Ovary (tissue), 9 donors: ENCODE data around the gene KDM4C. TPM values are rescaled to one million over a fixed set of nuclear protein-coding genes. Genes with fewer than 3 reads are reported as not detected.

Source experiments
- DNase-seq, 5 donors: peaks; one replicate each; pipeline ENCODE4 v3.0.0-alpha.2; 2019 to 2020
- H3K27ac ChIP-seq, 2 donors: fragments of 200-600 bp; one replicate each; pipeline versions ENCODE4 v1.5.1 to v1.8.0; 2019 to 2022
- H3K27me3 ChIP-seq: fragments of 200-600 bp; one replicate; pipeline ENCODE4 v1.8.0; 2022
- H3K36me3 ChIP-seq: fragments of 200-600 bp; sonication (generic); one replicate; pipeline ENCODE4 v1.5.1; 2019
- H3K4me1 ChIP-seq: one replicate; pipeline ENCODE4 v1.8.1; 2013; ENCODE audit warnings: mild to moderate bottlenecking, moderate library complexity; ENCODE audit not compliant: insufficient read depth
- H3K4me3 ChIP-seq: fragments of 200-600 bp; sonication (generic); one replicate; pipeline ENCODE4 v1.5.1; 2017
- H3K9me3 ChIP-seq, 2 donors: fragments of 200-600 bp in 1 of 2; sonication (generic) in 1 of 2; one replicate each; pipeline versions ENCODE4 v1.5.1 to v1.8.1; 2013 to 2019; ENCODE audit warnings: mild to moderate bottlenecking in 1 of 2, moderate library complexity in 1 of 2
- CTCF ChIP-seq, 3 donors: fragments of 450-650 bp in 2 of 3; fragments of 200-600 bp in 1 of 3; IDR thresholded peaks; one replicate each; pipeline versions ENCODE4 v1.5.1 to v1.8.0; 2016 to 2022; ENCODE audit warnings: antibody characterized with exemption in 3 of 3, mild to moderate bottlenecking in 1 of 3
- EP300 ChIP-seq: sonication (generic); formaldehyde crosslinking; IDR thresholded peaks from one replicate; pipeline ENCODE4 v1.6.1; 2017; ENCODE audit warnings: antibody characterized with exemption
- POLR2A ChIP-seq: fragments of 450-650 bp; IDR thresholded peaks from one replicate; pipeline ENCODE4 v1.6.1; 2017; ENCODE audit warnings: antibody characterized with exemption, mild to moderate bottlenecking, moderate library complexity
- WGBS, 3 donors: extraction: QIAGEN DNeasy Blood & Tissue Kit in 1 of 3; methylation state at CpG; one replicate each; pipeline versions ENCODE4 v1.1.5 to v1.1.7; 2013 to 2017; 5-methylcytosine and 5-hydroxymethylcytosine counted together
- intact Hi-C, 4 donors: fragments of 100-400 bp; cut with DNase I; formaldehyde crosslinking; loops; one replicate each; pipeline versions ENCODE4 v1.11.0 to v1.15.1; 2022 to 2023
- polyA plus RNA-seq, 2 donors: library from polyadenylated mRNA; stranded (reverse); fragments of 200-250 nt in 1 of 2; fragments of 350-450 nt in 1 of 2; fragmentation: Illumina TruSeq in 1 of 2; extraction: RNeasy Lipid Tissue Mini Kit (QIAGEN cat#74804) in 1 of 2; gene quantifications; one replicate each; pipeline ENCODE4 v1.2.3, GENCODE V29; 2013 to 2014
- total RNA-seq, 7 donors: library from RNA; depleted of rRNA in 2 of 7; stranded (reverse); fragments of >200 nt in 2 of 7; fragmentation: NEBNext Ultra II Directional in 3 of 7; extraction: Animal tissue kit (Norgen Biotek cat#: 25700) in 3 of 7; gene quantifications; one replicate each; pipeline versions ENCODE4 v1.1.0 to v1.2.4, GENCODE V29; 2016 to 2023
- donor health status: DM: no; HTN: no; CAD: no; lungs with moderate emphysema.
- donor health status: DM: no; HTN: no; CAD: no.
- donor health status: Bipolar disorder and iron deficiency.
- donor health status: DM: yes; HTN: yes; CAD: no.
- donor health status: DM: no; HTN: no; CAD: no.
- donor health status: DM: yes; HTN: yes; CAD: no.

The KDM4C gene
- total and polyA plus RNA-seq, 9 donors = 9.5 to 35.6 (median 26.7) TPM

GRCh38 chr9:7079051-7079450, 321.3 kb downstream of the KDM4C start:
- Histone ChIP-seq H3K27ac (no peak overlapping the region), H3K4me1 (peaks cover 5% of the 10 kb centered on the region), H3K27me3 (no peaks in the 10 kb centered on the region), H3K9me3 (no peaks in the 10 kb centered on the region), H3K4me3 (no peak overlapping the region), H3K36me3 (no peaks in the 10 kb centered on the region)
- WGBS, 3 donors = 94 to 97% (median 94%) methylated on average over 3 of the region's 3 CpGs
- no peak for TF ChIP-seq EP300
- no peak for TF ChIP-seq POLR2A
- TF ChIP-seq CTCF (IDR thresholded peaks at IDR 0.05) = no peak
- intact Hi-C loops = no loop called here
- no peak for DNase-seq

- Histone ChIP-seq H3K27ac (no peak overlapping the region), H3K9me3 (no peaks in the 10 kb centered on the region), H3K4me1 (peaks cover 5% of the 10 kb centered on the region), H3K27me3 (no peaks in the 10 kb centered on the region), H3K4me3 (no peak overlapping the region), H3K36me3 (no peaks in the 10 kb centered on the region)
- WGBS, 3 donors = 80 to 89% (median 87%) methylated on average over 5 of the region's 5 CpGs
- intact Hi-C loops = loop anchor here in 1 of 4 donors (10.0 kb wide), 1 partner anchor 56 kb away; no protein-coding TSS in a partner anchor
- no peak for DNase-seq
- TF ChIP-seq CTCF (IDR thresholded peaks at IDR 0.05) (no peak), EP300 (no peak), POLR2A (no peak)
Observed at GRCh38 chr9:7081065-7081600, 323.4 kb downstream of the KDM4C start.

- DNase-seq = no peak
- H3K9me3 ChIP-seq = no peaks in the 10 kb centered on the region
- peaks cover 5% of the 10 kb centered on the region for H3K4me1 ChIP-seq
- TF ChIP-seq EP300 (no peak), POLR2A (no peak), CTCF (IDR thresholded peaks at IDR 0.05) (no peak)
- WGBS, 3 donors = 93 to 95% (median 94%) methylated on average over 1 of the region's 1 CpG
- intact Hi-C loops = loop anchor here in 1 of 4 donors (10.0 kb wide), 1 partner anchor 58 kb away; no protein-coding TSS in a partner anchor
- H3K4me3 ChIP-seq = no peak overlapping the region
- no peaks in the 10 kb centered on the region for H3K36me3 ChIP-seq
- H3K27me3 ChIP-seq = no peaks in the 10 kb centered on the region
- H3K27ac ChIP-seq = no peak overlapping the region
Observed at GRCh38 chr9:7083192-7083591, 325.4 kb downstream of the KDM4C start.

- TF ChIP-seq CTCF (IDR thresholded peaks at IDR 0.05) = no peak
- no peak for TF ChIP-seq POLR2A
- no peak for TF ChIP-seq EP300
- Histone ChIP-seq H3K4me1 (peaks cover 9% of the 10 kb centered on the region), H3K27ac (no peak overlapping the region), H3K27me3 (no peaks in the 10 kb centered on the region), H3K4me3 (no peak overlapping the region), H3K9me3 (no peaks in the 10 kb centered on the region), H3K36me3 (no peaks in the 10 kb centered on the region)
- no peak for DNase-seq
- WGBS, 3 donors = 52 to 62% (median 61%) methylated on average over 4 of the region's 4 CpGs
- intact Hi-C loops = loop anchor here in 1 of 4 donors (10.0 kb wide), 1 partner anchor 61 kb away; no protein-coding TSS in a partner anchor
Observed at GRCh38 chr9:7085357-7085756, 327.6 kb downstream of the KDM4C start.
